DND-41 (cell line): ENCODE results near the gene MROH7.

Source experiments
- ATAC-seq: fragments of 200-7000 bp; cut with Tn5 transposase; 3 replicates; pipeline ENCODE4 v1.9.1; 2021; ENCODE audit warnings: low read depth; ENCODE audit not compliant: insufficient read depth
- DNase-seq: peaks from one replicate; pipeline ENCODE4 v3.0.0-alpha.2; 2020
- H2AFZ ChIP-seq: 2 replicates; pipeline ENCODE4 v1.6.0; 2012; ENCODE audit warnings: low read depth, low read length
- H3K27ac ChIP-seq: 2 replicates; pipeline ENCODE4 v1.5.1; 2012; ENCODE audit warnings: low read length, inconsistent platforms
- H3K27me3 ChIP-seq: fragments of 200-600 bp; sonication (generic); 2 replicates; pipeline ENCODE4 v1.6.0; 2012; ENCODE audit warnings: low read length, mild to moderate bottlenecking, inconsistent platforms; ENCODE audit not compliant: insufficient read depth, poor library complexity
- H3K36me3 ChIP-seq: 2 replicates; pipeline ENCODE4 v1.5.1; 2012; ENCODE audit warnings: low read length, inconsistent platforms; ENCODE audit not compliant: insufficient read depth
- H3K4me1 ChIP-seq: 2 replicates; pipeline ENCODE4 v1.5.1; 2012; ENCODE audit warnings: mild to moderate bottlenecking, low read length; ENCODE audit not compliant: insufficient read depth
- H3K4me2 ChIP-seq: 2 replicates; pipeline ENCODE4 v1.6.0; 2012; ENCODE audit warnings: mild to moderate bottlenecking, moderate library complexity, low read length, inconsistent platforms; ENCODE audit not compliant: insufficient read depth
- H3K4me3 ChIP-seq, 2 experiments: fragments of 200-600 bp in 1 of 2; shearing (Covaris generic) in 1 of 2; 2 replicates each; pipeline ENCODE4 v1.5.1; 2012 to 2016; ENCODE audit warnings: inconsistent platforms in 2 of 2, low read length in 2 of 2, mild to moderate bottlenecking in 2 of 2, low read depth in 1 of 2, moderate library complexity in 1 of 2
- H3K79me2 ChIP-seq: 2 replicates; pipeline ENCODE4 v1.6.0; 2012; ENCODE audit warnings: low read length, inconsistent platforms; ENCODE audit not compliant: insufficient read depth
- H3K9ac ChIP-seq: 2 replicates; pipeline ENCODE4 v1.6.0; 2012; ENCODE audit warnings: low read depth, mild to moderate bottlenecking, inconsistent platforms, low read length, moderate library complexity
- H3K9me3 ChIP-seq: 2 replicates; pipeline ENCODE4 v1.5.1; 2012; ENCODE audit warnings: low read length, moderate library complexity, mild to moderate bottlenecking, inconsistent platforms; ENCODE audit not compliant: insufficient read depth, severe bottlenecking
- H4K20me1 ChIP-seq: 2 replicates; pipeline ENCODE4 v1.6.0; 2012; ENCODE audit warnings: low read length; ENCODE audit not compliant: insufficient read depth
- EZH2 ChIP-seq: IDR thresholded peaks from 3 replicates; pipeline ENCODE4 v1.6.1; 2012; ENCODE audit warnings: borderline replicate concordance, low read depth, mild to moderate bottlenecking, moderate library complexity, low read length, inconsistent platforms; ENCODE audit not compliant: severe bottlenecking
- TF ChIP-seq, protein P1 (sequence below): IDR thresholded peaks from 2 replicates; pipeline ENCODE4 v1.5.1; 2012; ENCODE audit warnings: borderline replicate concordance, low read length, moderate library complexity, mild to moderate bottlenecking; ENCODE audit not compliant: poor library complexity, severe bottlenecking; ENCODE audit errors: extremely low read depth

The MROH7 gene

DNA sequence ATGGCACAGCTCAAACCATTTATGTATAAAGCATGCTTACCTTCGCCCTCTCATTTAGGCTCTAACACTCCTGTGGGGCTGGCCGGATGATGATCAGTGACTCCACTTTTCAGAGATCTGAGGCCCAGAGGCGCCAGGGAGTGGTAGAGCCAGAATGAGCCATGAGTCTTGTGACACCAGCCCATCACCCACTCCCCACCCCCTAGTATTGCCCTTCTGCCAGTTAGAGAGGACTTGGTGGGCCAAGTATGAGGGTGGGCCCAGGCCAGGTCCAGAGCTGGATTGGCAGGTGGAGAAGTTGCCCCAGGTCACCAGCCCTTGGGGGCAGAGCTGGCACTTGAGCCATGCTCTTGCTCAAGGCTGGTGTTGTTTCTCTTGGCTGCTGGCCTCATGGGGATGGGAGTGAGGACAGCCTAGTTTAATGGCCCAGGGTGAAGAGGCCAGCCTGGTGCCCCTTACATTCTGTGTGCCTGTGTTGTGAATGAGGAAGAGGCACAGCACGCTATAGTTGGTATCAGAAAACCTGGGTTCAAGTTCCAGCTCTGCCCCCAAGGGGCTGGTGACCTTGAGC lies 43.8 kb downstream of the MROH7 start:
- Histone ChIP-seq H3K4me3 (no peak overlapping the region), H3K9ac (no peak overlapping the region), H3K4me2 (no peak overlapping the region), H2AFZ (no peak overlapping the region), H3K36me3 (no peaks in the 10 kb centered on the region), H3K27me3 (peaks cover 5% of the 10 kb centered on the region), H4K20me1 (no peaks in the 10 kb centered on the region), H3K27ac (no peak overlapping the region), H3K4me1 (no peaks in the 10 kb centered on the region), H3K9me3 (no peaks in the 10 kb centered on the region), H3K79me2 (no peaks in the 10 kb centered on the region)
- DNase-seq (no peak), ATAC-seq (no peak)
- no peak for TF ChIP-seq EZH2
- TF ChIP-seq, protein P1, sequence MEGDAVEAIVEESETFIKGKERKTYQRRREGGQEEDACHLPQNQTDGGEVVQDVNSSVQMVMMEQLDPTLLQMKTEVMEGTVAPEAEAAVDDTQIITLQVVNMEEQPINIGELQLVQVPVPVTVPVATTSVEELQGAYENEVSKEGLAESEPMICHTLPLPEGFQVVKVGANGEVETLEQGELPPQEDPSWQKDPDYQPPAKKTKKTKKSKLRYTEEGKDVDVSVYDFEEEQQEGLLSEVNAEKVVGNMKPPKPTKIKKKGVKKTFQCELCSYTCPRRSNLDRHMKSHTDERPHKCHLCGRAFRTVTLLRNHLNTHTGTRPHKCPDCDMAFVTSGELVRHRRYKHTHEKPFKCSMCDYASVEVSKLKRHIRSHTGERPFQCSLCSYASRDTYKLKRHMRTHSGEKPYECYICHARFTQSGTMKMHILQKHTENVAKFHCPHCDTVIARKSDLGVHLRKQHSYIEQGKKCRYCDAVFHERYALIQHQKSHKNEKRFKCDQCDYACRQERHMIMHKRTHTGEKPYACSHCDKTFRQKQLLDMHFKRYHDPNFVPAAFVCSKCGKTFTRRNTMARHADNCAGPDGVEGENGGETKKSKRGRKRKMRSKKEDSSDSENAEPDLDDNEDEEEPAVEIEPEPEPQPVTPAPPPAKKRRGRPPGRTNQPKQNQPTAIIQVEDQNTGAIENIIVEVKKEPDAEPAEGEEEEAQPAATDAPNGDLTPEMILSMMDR: no peak

DNA sequence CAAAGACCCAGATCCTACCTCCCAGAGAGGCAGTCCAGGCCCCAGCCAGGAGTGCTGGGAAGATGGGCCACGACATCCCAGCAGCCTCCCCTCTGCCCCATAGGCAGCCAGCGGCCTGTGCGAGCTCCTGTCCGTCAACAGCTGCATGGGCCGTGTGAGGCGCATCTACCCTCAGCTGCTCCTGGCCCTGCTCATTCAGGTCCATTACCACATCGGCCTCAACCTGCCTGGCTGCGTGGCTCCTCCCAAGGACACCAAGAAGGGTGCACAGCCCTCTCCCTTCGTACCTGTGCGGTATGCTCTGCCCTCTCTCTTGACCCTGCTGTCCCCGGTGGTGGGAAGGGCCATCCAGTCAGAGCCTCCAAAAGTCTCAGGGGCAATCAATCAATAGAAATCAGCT lies 44.6 kb downstream of the MROH7 start:
- no peaks in the 10 kb centered on the region for H4K20me1 ChIP-seq
- TF ChIP-seq, protein P1: no peak
- no peak for TF ChIP-seq EZH2
- H2AFZ ChIP-seq: no peak overlapping the region
- no peaks in the 10 kb centered on the region for H3K9me3 ChIP-seq
- H3K4me3 ChIP-seq: no peak overlapping the region
- H3K9ac ChIP-seq: no peak overlapping the region
- H3K36me3 ChIP-seq: no peaks in the 10 kb centered on the region
- H3K4me2 ChIP-seq: no peak overlapping the region
- no peaks in the 10 kb centered on the region for H3K79me2 ChIP-seq
- peaks cover 9% of the 10 kb centered on the region for H3K27me3 ChIP-seq
- DNase-seq: no peak
- H3K4me1 ChIP-seq: no peaks in the 10 kb centered on the region
- no peak for ATAC-seq
- no peak overlapping the region for H3K27ac ChIP-seq

DNA sequence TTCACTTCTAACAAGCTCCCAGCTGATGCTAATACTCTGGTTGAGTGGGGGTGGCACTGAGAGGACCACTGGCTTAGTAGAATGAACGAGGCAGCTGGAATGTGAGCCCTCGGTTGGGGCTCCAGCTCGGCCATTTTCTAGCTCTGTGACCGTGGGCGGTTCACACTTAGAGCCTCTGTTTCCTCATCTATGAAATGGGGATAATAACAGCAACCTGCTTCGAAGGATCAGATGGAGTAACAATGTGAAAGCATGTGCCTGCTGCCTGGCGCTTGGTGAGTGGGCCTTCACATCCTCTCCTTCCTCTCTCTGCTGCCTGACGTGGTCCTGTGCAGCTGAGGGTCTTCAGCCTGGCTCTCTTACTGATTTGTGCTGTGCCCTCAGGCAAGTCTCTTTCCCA lies 53.2 kb downstream of the MROH7 start:
- no peaks in the 10 kb centered on the region for H3K79me2 ChIP-seq
- H3K9ac ChIP-seq: no peak overlapping the region
- no peaks in the 10 kb centered on the region for H3K36me3 ChIP-seq
- no peak overlapping the region for H3K4me3 ChIP-seq
- peaks cover 14% of the 10 kb centered on the region for H3K27me3 ChIP-seq
- H2AFZ ChIP-seq: no peak overlapping the region
- no peaks in the 10 kb centered on the region for H3K9me3 ChIP-seq
- TF ChIP-seq, protein P1: no peak
- TF ChIP-seq EZH2: no peak
- no peak overlapping the region for H3K27ac ChIP-seq
- DNase-seq (no peak), ATAC-seq (no peak)
- no peaks in the 10 kb centered on the region for H4K20me1 ChIP-seq
- H3K4me2 ChIP-seq: no peak overlapping the region
- no peaks in the 10 kb centered on the region for H3K4me1 ChIP-seq

DNA sequence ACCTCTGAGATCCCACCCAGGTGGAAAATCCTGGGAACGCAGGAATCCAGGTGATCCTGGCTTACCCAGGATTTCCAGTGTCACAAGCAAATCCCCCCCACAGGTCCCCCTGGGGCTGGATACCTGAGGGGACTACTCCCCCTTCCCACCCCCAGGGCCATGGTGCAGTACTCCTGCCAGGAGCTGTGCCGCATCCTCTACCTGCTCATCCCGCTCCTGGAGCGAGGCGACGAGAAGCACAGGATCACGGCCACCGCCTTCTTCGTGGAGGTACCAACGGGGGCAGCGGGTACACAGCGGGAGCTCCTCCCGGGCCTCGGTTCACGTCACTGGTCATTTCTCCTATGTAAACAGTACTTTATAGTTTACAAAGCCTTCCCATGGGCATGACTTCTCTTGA lies 53.6 kb downstream of the MROH7 start:
- Histone ChIP-seq H3K9ac (no peak overlapping the region), H2AFZ (no peak overlapping the region), H3K4me3 (no peak overlapping the region), H3K79me2 (no peaks in the 10 kb centered on the region), H3K27ac (no peak overlapping the region), H4K20me1 (no peaks in the 10 kb centered on the region), H3K9me3 (no peaks in the 10 kb centered on the region), H3K27me3 (peaks cover 14% of the 10 kb centered on the region), H3K4me1 (no peaks in the 10 kb centered on the region), H3K4me2 (no peak overlapping the region), H3K36me3 (no peaks in the 10 kb centered on the region)
- DNase-seq (no peak), ATAC-seq (no peak)
- TF ChIP-seq, protein P1: no peak
- no peak for TF ChIP-seq EZH2
